Measurements from ENCODE around the gene FBXO11. TPM values are rescaled to one million over a fixed set of nuclear protein-coding genes. Genes with fewer than 3 reads are reported as not detected.

The FBXO11 gene
- total and polyA plus RNA-seq, 4 donors: 9.2 to 46.8 (median 19.7) TPM

- Histone ChIP-seq H3K27ac (ENCODE audit: low read depth in 1 of 2, low read length in 2 of 2) (no peak overlapping the region), H3K27me3 (ENCODE audit: control insufficient read depth in 4 of 4, insufficient read depth in 4 of 4, low read length in 3 of 4) (no peaks in the 10 kb centered on the region), H3K9ac (ENCODE audit: low read depth in 1 of 2, low read length in 2 of 2) (no peak overlapping the region), H3K9me3 (ENCODE audit: control insufficient read depth in 4 of 4, low read length in 3 of 4) (peaks cover 0 to 2% (median 0%) of the 10 kb centered on the region in 4 donors), H3K4me3 (ENCODE audit: low read depth in 1 of 3, low read length in 3 of 3) (no peak overlapping the region), H3K4me1 (ENCODE audit: control insufficient read depth in 4 of 4, insufficient read depth in 4 of 4, low read length in 3 of 4) (no peaks in the 10 kb centered on the region), H3K36me3 (ENCODE audit: control insufficient read depth in 4 of 4, insufficient read depth in 3 of 4, low read depth in 1 of 4, low read length in 3 of 4) (no peaks in the 10 kb centered on the region)
- DNase-seq (ENCODE audit: low spot score): no peak
- 93% methylated on average over 2 of the region's 2 CpGs for WGBS
- TF ChIP-seq SP1 (IDR thresholded peaks at IDR 0.05) (no peak), RXRA (IDR thresholded peaks at IDR 0.05) (no peak), HNF4G (IDR thresholded peaks at IDR 0.05) (no peak), TAF1 (conservative IDR thresholded peaks at IDR 0.05) (no peak), REST (IDR thresholded peaks at IDR 0.05) (no peak), YY1 (IDR thresholded peaks at IDR 0.05) (no peak), RAD21 (IDR thresholded peaks at IDR 0.05) (no peak), HNF4A (conservative IDR thresholded peaks at IDR 0.05) (no peak), NR2F2 (IDR thresholded peaks at IDR 0.05) (no peak), ATF3 (IDR thresholded peaks at IDR 0.05) (no peak), JUND (IDR thresholded peaks at IDR 0.05) (no peak), GABPA (IDR thresholded peaks at IDR 0.05 in 1 of 2, conservative IDR thresholded peaks at IDR 0.05 in 1 of 2) (no peak)
- TF ChIP-seq, protein P1, sequence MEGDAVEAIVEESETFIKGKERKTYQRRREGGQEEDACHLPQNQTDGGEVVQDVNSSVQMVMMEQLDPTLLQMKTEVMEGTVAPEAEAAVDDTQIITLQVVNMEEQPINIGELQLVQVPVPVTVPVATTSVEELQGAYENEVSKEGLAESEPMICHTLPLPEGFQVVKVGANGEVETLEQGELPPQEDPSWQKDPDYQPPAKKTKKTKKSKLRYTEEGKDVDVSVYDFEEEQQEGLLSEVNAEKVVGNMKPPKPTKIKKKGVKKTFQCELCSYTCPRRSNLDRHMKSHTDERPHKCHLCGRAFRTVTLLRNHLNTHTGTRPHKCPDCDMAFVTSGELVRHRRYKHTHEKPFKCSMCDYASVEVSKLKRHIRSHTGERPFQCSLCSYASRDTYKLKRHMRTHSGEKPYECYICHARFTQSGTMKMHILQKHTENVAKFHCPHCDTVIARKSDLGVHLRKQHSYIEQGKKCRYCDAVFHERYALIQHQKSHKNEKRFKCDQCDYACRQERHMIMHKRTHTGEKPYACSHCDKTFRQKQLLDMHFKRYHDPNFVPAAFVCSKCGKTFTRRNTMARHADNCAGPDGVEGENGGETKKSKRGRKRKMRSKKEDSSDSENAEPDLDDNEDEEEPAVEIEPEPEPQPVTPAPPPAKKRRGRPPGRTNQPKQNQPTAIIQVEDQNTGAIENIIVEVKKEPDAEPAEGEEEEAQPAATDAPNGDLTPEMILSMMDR (IDR thresholded peaks at IDR 0.05; ENCODE audit: low read depth, low read length, missing input control): no peak
- TF ChIP-seq, protein P2, sequence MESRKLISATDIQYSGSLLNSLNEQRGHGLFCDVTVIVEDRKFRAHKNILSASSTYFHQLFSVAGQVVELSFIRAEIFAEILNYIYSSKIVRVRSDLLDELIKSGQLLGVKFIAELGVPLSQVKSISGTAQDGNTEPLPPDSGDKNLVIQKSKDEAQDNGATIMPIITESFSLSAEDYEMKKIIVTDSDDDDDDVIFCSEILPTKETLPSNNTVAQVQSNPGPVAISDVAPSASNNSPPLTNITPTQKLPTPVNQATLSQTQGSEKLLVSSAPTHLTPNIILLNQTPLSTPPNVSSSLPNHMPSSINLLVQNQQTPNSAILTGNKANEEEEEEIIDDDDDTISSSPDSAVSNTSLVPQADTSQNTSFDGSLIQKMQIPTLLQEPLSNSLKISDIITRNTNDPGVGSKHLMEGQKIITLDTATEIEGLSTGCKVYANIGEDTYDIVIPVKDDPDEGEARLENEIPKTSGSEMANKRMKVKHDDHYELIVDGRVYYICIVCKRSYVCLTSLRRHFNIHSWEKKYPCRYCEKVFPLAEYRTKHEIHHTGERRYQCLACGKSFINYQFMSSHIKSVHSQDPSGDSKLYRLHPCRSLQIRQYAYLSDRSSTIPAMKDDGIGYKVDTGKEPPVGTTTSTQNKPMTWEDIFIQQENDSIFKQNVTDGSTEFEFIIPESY (IDR thresholded peaks at IDR 0.05): no peak
- TF ChIP-seq, protein P3, sequence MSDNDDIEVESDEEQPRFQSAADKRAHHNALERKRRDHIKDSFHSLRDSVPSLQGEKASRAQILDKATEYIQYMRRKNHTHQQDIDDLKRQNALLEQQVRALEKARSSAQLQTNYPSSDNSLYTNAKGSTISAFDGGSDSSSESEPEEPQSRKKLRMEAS (IDR thresholded peaks at IDR 0.05): no peak
Observed at GRCh38 chr2:47744074-47744473, 162.2 kb downstream of the FBXO11 start.

- 41% methylated on average over 3 of the region's 3 CpGs for WGBS
- Histone ChIP-seq H3K9ac (ENCODE audit: low read depth in 1 of 2, low read length in 2 of 2) (no peak overlapping the region), H3K27ac (ENCODE audit: low read depth in 1 of 2, low read length in 2 of 2) (no peak overlapping the region), H3K9me3 (ENCODE audit: control insufficient read depth in 4 of 4, low read length in 3 of 4) (no peaks in the 10 kb centered on the region), H3K4me3 (ENCODE audit: low read depth in 1 of 3, low read length in 3 of 3) (no peak overlapping the region), H3K36me3 (ENCODE audit: control insufficient read depth in 4 of 4, insufficient read depth in 3 of 4, low read depth in 1 of 4, low read length in 3 of 4) (no peaks in the 10 kb centered on the region), H3K4me1 (ENCODE audit: control insufficient read depth in 4 of 4, insufficient read depth in 4 of 4, low read length in 3 of 4) (no peaks in the 10 kb centered on the region), H3K27me3 (ENCODE audit: control insufficient read depth in 4 of 4, insufficient read depth in 4 of 4, low read length in 3 of 4) (no peaks in the 10 kb centered on the region)
- TF ChIP-seq, protein P2 (IDR thresholded peaks at IDR 0.05): no peak
- TF ChIP-seq HNF4G (IDR thresholded peaks at IDR 0.05): no peak
- TF ChIP-seq TAF1 (conservative IDR thresholded peaks at IDR 0.05): no peak
- no peak for TF ChIP-seq RAD21 (IDR thresholded peaks at IDR 0.05)
- no peak for TF ChIP-seq SP1 (IDR thresholded peaks at IDR 0.05)
- TF ChIP-seq REST (IDR thresholded peaks at IDR 0.05): no peak
- TF ChIP-seq FOXA2 (IDR thresholded peaks at IDR 0.05): no peak
- no peak for TF ChIP-seq GABPA (IDR thresholded peaks at IDR 0.05 in 1 of 2, conservative IDR thresholded peaks at IDR 0.05 in 1 of 2)
- TF ChIP-seq FOXA1 (IDR thresholded peaks at IDR 0.05): no peak
- TF ChIP-seq HNF4A (conservative IDR thresholded peaks at IDR 0.05): no peak
- TF ChIP-seq EGR1 (IDR thresholded peaks at IDR 0.05; ENCODE audit: low read depth in 2 of 2): no peak
- DNase-seq (ENCODE audit: low spot score): no peak
Observed at GRCh38 chr2:47741637-47742036, 164.7 kb downstream of the FBXO11 start.

All from liver (tissue), 9 donors.